CD4-positive, alpha-beta T cell (primary cell): ENCODE measurements around the gene KATNBL1. TPM values are rescaled to one million over a fixed set of nuclear protein-coding genes. Genes with fewer than 3 reads are reported as not detected.

ENCODE experiments used
- ATAC-seq: fragments of 200-7000 bp; cut with Tn5 transposase; one replicate; pipeline ENCODE4 v1.10.0; 2022; ENCODE audit warnings: mild to moderate bottlenecking; ENCODE audit not compliant: poor library complexity
- CTCF ChIA-PET: fragments of 350-600 bp; sonication (Branson Sonifier 250); formaldehyde crosslinking; loops from one replicate; lab custom pipeline; 2021; ENCODE audit warnings: antibody characterized with exemption, inconsistent platforms; lab: Charles Lee
- POLR2A ChIA-PET: fragments of 350-600 bp; sonication (Branson Sonifier 250); formaldehyde crosslinking; loops from one replicate; lab custom pipeline; 2021; ENCODE audit warnings: antibody characterized with exemption, inconsistent platforms; lab: Charles Lee
- DNase-seq, 14 experiments: peaks; one replicate each; pipeline ENCODE4 v3.0.0-alpha.2; 2013 to 2020; ENCODE audit warnings: mixed read lengths in 2 of 14
- H3K27ac ChIP-seq, 2 donors: one replicate each; pipeline versions ENCODE4 v1.5.1 to v1.7.0; 2013; ENCODE audit warnings: low read length in 2 of 2, low read depth in 1 of 2, mild to moderate bottlenecking in 1 of 2
- H3K27me3 ChIP-seq, 2 experiments: 1 replicate in 1 of 2; 2 replicates in 1 of 2; pipeline versions ENCODE4 v1.6.1 to v1.7.0; 2013; ENCODE audit warnings: low read length in 2 of 2, control low read depth in 1 of 2, mild to moderate bottlenecking in 1 of 2, moderate library complexity in 1 of 2; ENCODE audit not compliant: insufficient read depth in 2 of 2, control insufficient read depth in 1 of 2
- H3K36me3 ChIP-seq: one replicate; pipeline ENCODE4 v1.6.1; 2013; ENCODE audit warnings: low read length, control low read depth; ENCODE audit not compliant: insufficient read depth
- H3K4me1 ChIP-seq: one replicate; pipeline ENCODE4 v1.6.1; 2013; ENCODE audit warnings: low read length, control low read depth; ENCODE audit not compliant: insufficient read depth
- H3K4me3 ChIP-seq: one replicate; pipeline ENCODE4 v1.5.1; 2013; ENCODE audit warnings: mild to moderate bottlenecking, low read length, moderate library complexity
- H3K9me3 ChIP-seq, 2 experiments: 1 replicate in 1 of 2; 2 replicates in 1 of 2; pipeline versions ENCODE4 v1.6.1 to v1.7.0; 2013; ENCODE audit warnings: low read length in 2 of 2, mild to moderate bottlenecking in 2 of 2, control low read depth in 1 of 2, moderate library complexity in 1 of 2; ENCODE audit not compliant: control insufficient read depth in 1 of 2, insufficient read depth in 1 of 2
- H3K27ac Mint-ChIP-seq: one replicate; pipeline ENCODE4 v1.8.0; 2020; ENCODE audit warnings: mixed read lengths
- H3K27me3 Mint-ChIP-seq: one replicate; pipeline ENCODE4 v1.8.0; 2021; ENCODE audit warnings: mixed read lengths
- H3K36me3 Mint-ChIP-seq: one replicate; pipeline ENCODE4 v1.8.0; 2021; ENCODE audit warnings: low read depth, mixed read lengths
- H3K4me1 Mint-ChIP-seq: one replicate; pipeline ENCODE4 v1.8.0; 2021; ENCODE audit warnings: low read depth, mixed read lengths
- H3K4me3 Mint-ChIP-seq: one replicate; pipeline ENCODE4 v1.8.0; 2020; ENCODE audit warnings: mild to moderate bottlenecking, mixed read lengths
- H3K9me3 Mint-ChIP-seq: one replicate; pipeline ENCODE4 v1.8.0; 2020; ENCODE audit warnings: mixed read lengths
- intact Hi-C, 2 experiments: fragments of 100-400 bp; cut with DNase I in 1 of 2; cut with micrococcal nuclease in 1 of 2; formaldehyde crosslinking; loops; one replicate each; pipeline versions ENCODE4 v1.15.1 to v1.9.0; 2023 to 2025; cut with DNase I, micrococcal nuclease
- total RNA-seq, 174 experiments: library from RNA in 2 of 174; stranded (reverse) in 2 of 174; gene quantifications; one replicate each; pipeline ENCODE4 v1.2.3 and lab custom pipeline; 2021 to 2026
- TF ChIP-seq, protein P1 (sequence below): fragments of 200-600 bp; IDR thresholded peaks from one replicate; pipeline ENCODE4 v1.8.0; 2022; ENCODE audit warnings: antibody characterized with exemption, mild to moderate bottlenecking

KATNBL1 gene
- total RNA-seq, 2 experiments from 2014 or later = 13.0 to 14.6 TPM

DNA sequence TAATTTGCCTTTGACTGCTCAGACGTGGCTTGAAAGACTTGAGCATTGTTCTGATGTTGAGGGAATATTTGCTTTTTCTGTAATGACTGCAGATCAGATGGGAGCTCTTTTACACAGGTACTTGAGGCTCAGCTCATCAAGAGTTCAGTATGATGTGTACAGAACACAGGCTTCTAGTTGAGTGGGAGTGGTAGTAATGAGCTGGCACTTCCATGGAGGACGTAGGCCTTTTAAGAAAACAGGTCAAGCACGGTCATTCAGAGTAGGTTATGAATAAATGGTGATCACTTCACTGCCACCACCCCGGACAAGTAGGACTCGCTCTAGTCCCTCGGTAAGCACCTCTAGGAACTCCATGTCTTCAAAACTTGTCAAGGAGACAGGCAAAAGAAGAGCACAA is 23.7 kb upstream of the KATNBL1 start:
- Histone ChIP-seq H3K4me3 (no peak overlapping the region), H3K27me3 (no peaks in the 10 kb centered on the region), H3K9me3 (no peaks in the 10 kb centered on the region), H3K4me1 (no peaks in the 10 kb centered on the region), H3K36me3 (peaks cover 69% of the 10 kb centered on the region), H3K27ac (no peak overlapping the region)
- H3K4me1 Mint-ChIP-seq = no peaks in the 10 kb centered on the region
- peaks cover 84% of the 10 kb centered on the region for H3K36me3 Mint-ChIP-seq
- TF ChIP-seq, protein P1, sequence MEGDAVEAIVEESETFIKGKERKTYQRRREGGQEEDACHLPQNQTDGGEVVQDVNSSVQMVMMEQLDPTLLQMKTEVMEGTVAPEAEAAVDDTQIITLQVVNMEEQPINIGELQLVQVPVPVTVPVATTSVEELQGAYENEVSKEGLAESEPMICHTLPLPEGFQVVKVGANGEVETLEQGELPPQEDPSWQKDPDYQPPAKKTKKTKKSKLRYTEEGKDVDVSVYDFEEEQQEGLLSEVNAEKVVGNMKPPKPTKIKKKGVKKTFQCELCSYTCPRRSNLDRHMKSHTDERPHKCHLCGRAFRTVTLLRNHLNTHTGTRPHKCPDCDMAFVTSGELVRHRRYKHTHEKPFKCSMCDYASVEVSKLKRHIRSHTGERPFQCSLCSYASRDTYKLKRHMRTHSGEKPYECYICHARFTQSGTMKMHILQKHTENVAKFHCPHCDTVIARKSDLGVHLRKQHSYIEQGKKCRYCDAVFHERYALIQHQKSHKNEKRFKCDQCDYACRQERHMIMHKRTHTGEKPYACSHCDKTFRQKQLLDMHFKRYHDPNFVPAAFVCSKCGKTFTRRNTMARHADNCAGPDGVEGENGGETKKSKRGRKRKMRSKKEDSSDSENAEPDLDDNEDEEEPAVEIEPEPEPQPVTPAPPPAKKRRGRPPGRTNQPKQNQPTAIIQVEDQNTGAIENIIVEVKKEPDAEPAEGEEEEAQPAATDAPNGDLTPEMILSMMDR = no peak
- DNase-seq (no peak), ATAC-seq (no peak)
- ChIA-PET CTCF (interaction anchor here (1.0 to 2.2 kb wide), 2 partner anchors 24 to 134 kb away, joined by 4 to 7 read pairs; partner anchors contain the start of genes KATNBL1 and LPCAT4), POLR2A (interaction anchor here (0.6 to 1.9 kb wide), 3 partner anchors 9 to 263 kb away, joined by 4 to 7 read pairs (median 4); partner anchors contain the start of genes EMC4, EMC7 and PGBD4)
- intact Hi-C loops = loop anchor here in 1 of 2 experiments (5.0 kb wide), 1 partner anchor 754 kb away; the partner anchor contains the start of gene ZNF770
- no peaks in the 10 kb centered on the region for H3K27me3 Mint-ChIP-seq
- H3K9me3 Mint-ChIP-seq = no peaks in the 10 kb centered on the region
- H3K27ac Mint-ChIP-seq = no peak overlapping the region
- H3K4me3 Mint-ChIP-seq = no peak overlapping the region

GRCh38 chr15:34223904-34224596 is 14.2 kb upstream of the KATNBL1 start:
- Histone ChIP-seq H3K27ac (peak overlapping the region in 1 of 2 donors; percentile 81), H3K9me3 (no peaks in the 10 kb centered on the region), H3K4me1 (peaks cover 20% of the 10 kb centered on the region), H3K36me3 (peaks cover 13% of the 10 kb centered on the region), H3K4me3 (peak overlapping the region; percentile 68), H3K27me3 (no peaks in the 10 kb centered on the region)
- ChIA-PET POLR2A (interaction anchor here (0.6 to 2.7 kb wide), 6 partner anchors 14 to 144 kb away, joined by 3 to 38 read pairs (median 6); partner anchors contain the start of genes EMC7, KATNBL1, LPCAT4 and PGBD4), CTCF (interaction anchor here (1.0 to 3.3 kb wide), 6 partner anchors 14 to 163 kb away, joined by 3 to 18 read pairs (median 6); partner anchors contain the start of genes KATNBL1, LPCAT4, NOP10 and NUTM1)
- H3K4me3 Mint-ChIP-seq = peak overlapping the region; percentile 97
- TF ChIP-seq, protein P1 = no peak
- H3K9me3 Mint-ChIP-seq = no peaks in the 10 kb centered on the region
- H3K27ac Mint-ChIP-seq = peak overlapping the region; percentile 99
- intact Hi-C loops = loop anchor here in 1 of 2 experiments (1.0 to 10.0 kb wide), 3 partner anchors 14 to 211 kb away; partner anchors contain the start of genes EMC7, GOLGA8A and KATNBL1
- H3K36me3 Mint-ChIP-seq = peaks cover 37% of the 10 kb centered on the region
- DNase-seq (peak in 2 of 14 experiments; percentile 6 to 21), ATAC-seq (no peak)
- H3K4me1 Mint-ChIP-seq = peaks cover 23% of the 10 kb centered on the region
- H3K27me3 Mint-ChIP-seq = peaks cover 5% of the 10 kb centered on the region

GRCh38 chr15:34217587-34218225 is 7.8 kb upstream of the KATNBL1 start:
- ChIA-PET POLR2A (no interaction called here), CTCF (no interaction called here)
- H3K27ac ChIP-seq = no peak overlapping the region
- DNase-seq (no peak), ATAC-seq (no peak)
- H3K27ac Mint-ChIP-seq = no peak overlapping the region
- intact Hi-C loops = no loop called here
- no peak overlapping the region for H3K4me3 ChIP-seq
- TF ChIP-seq, protein P1 = no peak
- H3K36me3 ChIP-seq = no peaks in the 10 kb centered on the region
- no peak overlapping the region for H3K4me3 Mint-ChIP-seq
- H3K9me3 Mint-ChIP-seq = no peaks in the 10 kb centered on the region
- H3K27me3 Mint-ChIP-seq = peaks cover 4% of the 10 kb centered on the region
- no peaks in the 10 kb centered on the region for H3K4me1 Mint-ChIP-seq
- H3K9me3 ChIP-seq = no peaks in the 10 kb centered on the region
- no peaks in the 10 kb centered on the region for H3K27me3 ChIP-seq
- no peaks in the 10 kb centered on the region for H3K36me3 Mint-ChIP-seq
- no peaks in the 10 kb centered on the region for H3K4me1 ChIP-seq
